Effector memory CD8-positive, alpha-beta T cell (primary cell): ENCODE data around the gene C2orf76.

Source experiments
- ATAC-seq: fragments of 150-1000 bp; cut with Tn5 transposase; replicated peaks from 2 replicates; pipeline ENCODE4 v1.10.0; 2021; ENCODE audit warnings: mild to moderate bottlenecking, moderate library complexity
- DNase-seq, 3 experiments: peaks; one replicate each; pipeline ENCODE4 v3.0.0; 2021
- H3K27ac Mint-ChIP-seq, 2 donors: one replicate each; pipeline ENCODE4 v1.8.0; 2022; ENCODE audit warnings: mild to moderate bottlenecking in 2 of 2, mixed read lengths in 2 of 2, moderate library complexity in 2 of 2
- H3K27me3 Mint-ChIP-seq, 2 donors: one replicate each; pipeline ENCODE4 v1.8.0; 2022; ENCODE audit warnings: mixed read lengths in 2 of 2
- H3K36me3 Mint-ChIP-seq: one replicate; pipeline ENCODE4 v1.8.0; 2022; ENCODE audit warnings: mild to moderate bottlenecking, moderate library complexity, mixed read lengths; ENCODE audit not compliant: insufficient read depth
- H3K4me1 Mint-ChIP-seq, 2 donors: one replicate each; pipeline ENCODE4 v1.8.0; 2022; ENCODE audit warnings: low read depth in 2 of 2, mixed read lengths in 2 of 2
- H3K4me3 Mint-ChIP-seq, 2 donors: one replicate each; pipeline ENCODE4 v1.8.0; 2022; ENCODE audit warnings: mild to moderate bottlenecking in 2 of 2, mixed read lengths in 2 of 2, moderate library complexity in 2 of 2
- H3K9me3 Mint-ChIP-seq, 2 donors: one replicate each; pipeline ENCODE4 v1.8.0; 2022; ENCODE audit warnings: mixed read lengths in 2 of 2

Gene C2orf76

GRCh38 chr2:119255760-119256581 lies 110.7 kb downstream of the C2orf76 start:
- Mint-ChIP-seq H3K9me3 (no peaks in the 10 kb centered on the region), H3K27ac (no peak overlapping the region), H3K36me3 (no peaks in the 10 kb centered on the region), H3K27me3 (peaks cover 8 to 28% of the 10 kb centered on the region in 2 donors), H3K4me1 (no peaks in the 10 kb centered on the region), H3K4me3 (no peak overlapping the region)
- no peak for ATAC-seq
- DNase-seq, result no peak

GRCh38 chr2:119254601-119255080 lies 112.0 kb downstream of the C2orf76 start:
- no peak for DNase-seq
- H3K4me3 Mint-ChIP-seq, result no peak overlapping the region
- H3K27ac Mint-ChIP-seq, result no peak overlapping the region
- H3K9me3 Mint-ChIP-seq, result no peaks in the 10 kb centered on the region
- no peaks in the 10 kb centered on the region for H3K36me3 Mint-ChIP-seq
- ATAC-seq, result no peak
- H3K27me3 Mint-ChIP-seq, result peaks cover 14 to 38% of the 10 kb centered on the region in 2 donors
- no peaks in the 10 kb centered on the region for H3K4me1 Mint-ChIP-seq

GRCh38 chr2:119253760-119254600 lies 112.7 kb downstream of the C2orf76 start:
- H3K27ac Mint-ChIP-seq, result no peak overlapping the region
- no peaks in the 10 kb centered on the region for H3K9me3 Mint-ChIP-seq
- no peak overlapping the region for H3K4me3 Mint-ChIP-seq
- DNase-seq (no peak), ATAC-seq (no peak)
- no peaks in the 10 kb centered on the region for H3K4me1 Mint-ChIP-seq
- no peaks in the 10 kb centered on the region for H3K36me3 Mint-ChIP-seq
- H3K27me3 Mint-ChIP-seq, result peaks cover 14 to 45% of the 10 kb centered on the region in 2 donors

- ATAC-seq (no peak), DNase-seq (no peak)
- H3K27me3 Mint-ChIP-seq, result peaks cover 20 to 53% of the 10 kb centered on the region in 2 donors
- no peak overlapping the region for H3K27ac Mint-ChIP-seq
- no peaks in the 10 kb centered on the region for H3K36me3 Mint-ChIP-seq
- no peaks in the 10 kb centered on the region for H3K4me1 Mint-ChIP-seq
- H3K4me3 Mint-ChIP-seq, result no peak overlapping the region
- no peaks in the 10 kb centered on the region for H3K9me3 Mint-ChIP-seq
These were observed 113.4 kb downstream of the C2orf76 start for GRCh38 chr2:119253114-119253702.
